HG02763 (cell line): Measurements from ENCODE around the gene FITM1.

Source experiments
- ATAC-seq: cut with Tn5 transposase; IDR thresholded peaks from one replicate; pipeline ENCODE4 v1.9.1; 2021; ENCODE audit warnings: mild to moderate bottlenecking, moderate library complexity; ENCODE audit not compliant: unreplicated experiment

The FITM1 gene, protein sequence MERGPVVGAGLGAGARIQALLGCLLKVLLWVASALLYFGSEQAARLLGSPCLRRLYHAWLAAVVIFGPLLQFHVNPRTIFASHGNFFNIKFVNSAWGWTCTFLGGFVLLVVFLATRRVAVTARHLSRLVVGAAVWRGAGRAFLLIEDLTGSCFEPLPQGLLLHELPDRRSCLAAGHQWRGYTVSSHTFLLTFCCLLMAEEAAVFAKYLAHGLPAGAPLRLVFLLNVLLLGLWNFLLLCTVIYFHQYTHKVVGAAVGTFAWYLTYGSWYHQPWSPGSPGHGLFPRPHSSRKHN

DNA sequence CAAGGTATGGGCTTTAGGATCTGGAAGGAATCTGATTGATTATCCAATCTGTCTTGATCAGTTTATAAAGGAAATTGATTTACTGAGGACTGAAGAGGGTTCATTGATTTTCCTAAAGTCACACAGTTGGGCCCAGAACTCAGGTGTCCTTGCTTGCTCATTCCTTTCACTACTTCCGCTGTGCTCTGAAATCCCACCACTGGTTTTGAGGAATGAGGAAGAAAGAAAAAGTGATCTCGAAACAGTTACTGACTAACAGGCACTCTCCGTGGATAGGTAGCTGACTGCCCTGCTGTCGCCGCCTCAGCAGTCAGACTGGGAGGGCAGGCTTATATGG lies at the start of gene FITM1:
Gene FITM1 (plus strand): TSS at position 280 of the 337 bp plus-strand sequence. CDS start 905 bp downstream, outside the sequence.
- ATAC-seq = no peak

DNA sequence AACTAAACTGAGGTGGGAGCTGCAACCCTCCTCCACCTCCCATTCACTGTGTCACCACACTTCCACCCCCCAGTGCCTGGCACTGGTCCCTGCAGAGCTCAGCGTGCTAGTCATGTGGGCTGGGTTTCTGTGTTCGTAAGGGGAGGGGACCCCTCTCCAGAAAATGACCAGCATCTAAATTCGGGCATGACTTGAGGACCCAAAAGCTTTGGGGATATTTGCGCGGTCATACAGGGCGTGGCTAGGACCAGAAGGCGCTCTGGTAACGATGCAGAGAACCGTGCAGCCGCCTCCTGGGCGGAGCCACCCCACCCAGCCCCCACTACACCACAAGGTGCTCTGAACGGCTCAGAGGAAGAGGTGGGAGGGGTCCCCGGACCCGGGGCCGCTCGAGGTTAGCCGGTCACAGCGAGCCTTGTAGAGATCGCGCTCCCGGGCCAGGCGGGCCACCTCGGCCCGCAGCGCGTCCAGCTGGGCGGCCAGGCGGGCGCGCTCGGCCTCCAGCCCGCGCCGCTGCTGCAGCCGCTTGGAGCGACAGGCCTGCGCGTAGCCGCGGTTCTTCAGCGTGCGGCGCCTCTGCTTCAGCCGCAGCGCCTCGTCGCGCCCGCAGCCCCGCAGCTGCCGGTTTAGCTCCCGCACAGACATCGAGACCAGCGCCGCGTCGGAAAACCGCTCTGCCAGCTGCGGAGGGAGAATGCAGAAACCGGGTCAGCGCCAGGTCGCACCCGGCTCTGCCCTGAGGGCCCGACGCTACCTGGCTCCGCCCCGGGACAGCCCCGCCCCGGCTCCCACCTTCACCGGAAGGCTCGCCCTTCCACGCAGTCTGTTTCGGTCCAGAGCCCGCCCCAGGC lies 49.3 kb upstream of the FITM1 start:
- ATAC-seq = peak; percentile 89

DNA sequence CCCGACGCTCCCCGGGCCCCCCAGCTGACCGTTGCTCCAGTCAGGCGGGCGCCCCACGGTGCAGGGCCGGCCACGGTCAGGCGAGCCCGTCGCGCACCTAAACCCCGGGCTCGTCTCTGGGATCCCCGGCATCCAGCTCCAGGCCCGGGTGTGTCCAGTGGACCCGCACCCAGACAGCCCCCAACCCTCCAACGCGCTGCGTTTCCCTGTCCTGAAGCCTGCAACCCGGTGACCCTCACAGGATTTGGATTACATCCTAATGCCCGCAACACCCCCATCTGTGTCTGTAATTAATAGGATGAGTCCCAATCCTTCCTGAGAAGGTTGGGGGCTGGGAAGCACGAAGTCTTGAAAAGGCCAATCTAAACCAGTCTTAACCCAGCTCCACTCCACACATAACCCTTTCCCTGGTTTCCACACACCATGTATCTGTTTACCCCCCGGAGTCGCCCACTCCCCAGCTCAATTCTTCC lies 48.7 kb upstream of the FITM1 start:
- ATAC-seq = no peak

DNA sequence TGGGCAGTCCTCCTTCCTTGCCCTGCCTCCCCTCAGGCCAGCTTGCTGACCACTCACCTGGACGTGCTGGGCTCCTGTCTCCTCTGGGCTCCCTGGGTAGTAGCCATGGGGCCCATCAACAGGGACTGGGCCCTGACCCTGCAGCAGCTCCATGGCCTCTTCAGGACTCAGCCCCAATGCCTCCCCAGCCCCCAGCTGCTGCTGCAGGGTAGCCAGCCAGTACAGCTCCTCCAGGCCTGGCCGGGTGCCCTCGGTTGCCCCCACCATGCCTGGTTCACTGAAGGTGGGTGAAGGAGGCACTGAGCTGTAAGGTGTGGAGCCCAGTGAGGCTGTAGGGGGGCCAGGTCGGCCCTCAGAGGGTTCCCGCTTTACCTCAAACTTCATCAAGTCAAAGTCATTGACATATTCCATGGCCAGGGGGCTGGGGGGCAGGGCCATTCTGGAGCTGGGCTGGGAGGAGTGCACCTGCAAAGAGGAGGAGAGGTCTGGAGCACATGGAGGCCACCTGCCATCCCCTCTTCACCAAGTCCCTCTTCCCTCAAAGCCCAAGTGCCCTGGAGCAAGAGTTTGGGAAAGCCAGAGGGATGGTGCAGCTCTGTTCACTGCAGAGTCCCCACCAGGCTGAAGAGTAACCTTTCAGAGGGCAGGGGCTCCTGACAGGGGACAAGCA lies 47.9 kb upstream of the FITM1 start:
- no peak for ATAC-seq

DNA sequence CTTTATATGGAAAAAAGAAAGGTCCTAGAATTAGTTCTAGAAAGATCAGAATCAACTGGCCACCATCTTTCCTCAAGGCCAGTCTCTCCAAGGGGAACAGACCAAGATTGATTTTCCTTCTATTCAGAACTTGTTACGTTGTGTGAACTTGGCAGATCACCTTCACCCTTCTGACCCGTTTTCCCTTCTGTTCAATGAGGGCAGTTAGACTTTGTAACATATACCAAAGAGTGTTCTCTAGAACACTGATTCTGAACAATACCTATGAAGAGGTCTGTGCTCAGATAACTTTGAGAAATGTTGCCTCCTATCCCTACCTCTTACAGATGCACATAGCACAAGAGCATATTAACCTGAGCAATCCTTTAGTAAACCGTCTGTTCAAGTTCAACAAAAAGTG lies 47.0 kb upstream of the FITM1 start:
- no peak for ATAC-seq

DNA sequence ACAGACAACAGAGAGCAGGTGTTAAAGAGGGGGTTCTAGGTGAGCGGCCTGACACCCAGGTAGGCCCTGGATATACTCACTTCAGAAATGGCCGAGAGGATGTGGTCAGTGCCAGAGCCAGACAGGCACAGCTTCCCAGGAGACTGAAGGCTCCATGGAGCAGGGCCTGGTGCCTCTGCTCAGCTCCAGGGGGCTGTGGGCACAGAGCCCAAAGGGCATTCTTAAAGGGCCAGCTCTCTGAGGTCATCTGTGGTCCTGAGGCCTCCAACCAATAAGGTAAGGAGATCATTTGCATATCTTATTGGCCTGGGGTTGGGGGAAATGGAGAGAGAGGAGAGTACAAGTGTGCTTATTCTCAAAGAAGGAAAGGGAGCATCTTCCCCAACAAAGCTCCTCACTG lies 46.0 kb upstream of the FITM1 start:
- ATAC-seq = no peak

DNA sequence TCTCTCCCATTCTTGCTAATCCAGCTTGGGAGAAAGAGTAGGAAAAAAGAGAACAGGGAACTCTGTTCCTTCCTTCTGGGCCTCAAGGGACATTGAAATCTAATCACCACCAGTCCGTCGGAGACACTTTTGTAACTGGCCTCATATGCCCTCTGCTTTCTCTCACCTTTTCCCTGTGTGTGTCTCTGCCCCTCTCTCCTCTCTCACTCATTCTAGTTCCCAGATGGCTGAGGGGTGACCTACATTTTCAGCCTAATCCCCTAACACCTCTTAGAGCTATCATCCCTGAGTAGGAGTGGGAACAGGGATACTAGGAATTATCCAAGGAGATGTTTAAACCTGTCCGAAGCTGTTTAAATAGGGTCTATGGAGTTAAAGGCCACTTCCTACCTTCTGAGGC lies 45.2 kb upstream of the FITM1 start:
- ATAC-seq = no peak

DNA sequence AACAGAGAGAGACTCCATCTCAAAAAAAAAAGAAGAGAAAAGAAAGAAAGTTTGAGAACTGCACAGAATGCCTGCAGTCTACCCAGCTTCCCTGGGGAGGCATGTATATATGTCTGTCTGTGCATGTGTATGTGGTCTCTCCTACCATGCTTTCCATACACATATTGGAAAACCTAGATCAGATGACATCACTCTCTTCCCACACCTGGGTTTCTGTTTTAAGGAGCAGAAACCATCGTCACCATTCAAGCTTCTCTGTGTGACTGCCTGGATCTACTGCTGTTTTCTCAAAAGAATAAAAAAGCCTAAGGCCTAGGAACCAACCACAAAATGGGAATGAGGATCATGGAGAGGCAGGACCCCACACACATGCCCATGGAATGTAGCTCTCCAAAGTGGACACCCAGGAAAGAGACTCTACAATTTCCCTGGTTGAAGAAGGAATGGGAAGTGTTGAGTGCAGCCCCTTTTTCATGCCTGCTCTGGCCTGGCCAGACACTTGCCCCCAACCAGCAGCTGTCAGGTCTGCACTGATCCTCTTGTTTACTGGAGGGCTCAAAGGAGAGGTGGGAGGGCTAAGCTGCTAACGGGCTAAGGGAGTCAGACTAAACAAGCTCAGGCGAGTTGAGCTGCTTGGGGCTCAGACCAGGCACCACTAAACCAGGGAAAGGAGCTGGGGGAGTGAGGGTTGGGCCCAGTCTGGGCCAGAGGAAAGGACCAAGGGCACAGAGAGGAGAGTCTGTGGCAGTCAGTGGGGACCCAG lies 44.1 kb upstream of the FITM1 start:
- no peak for ATAC-seq

DNA sequence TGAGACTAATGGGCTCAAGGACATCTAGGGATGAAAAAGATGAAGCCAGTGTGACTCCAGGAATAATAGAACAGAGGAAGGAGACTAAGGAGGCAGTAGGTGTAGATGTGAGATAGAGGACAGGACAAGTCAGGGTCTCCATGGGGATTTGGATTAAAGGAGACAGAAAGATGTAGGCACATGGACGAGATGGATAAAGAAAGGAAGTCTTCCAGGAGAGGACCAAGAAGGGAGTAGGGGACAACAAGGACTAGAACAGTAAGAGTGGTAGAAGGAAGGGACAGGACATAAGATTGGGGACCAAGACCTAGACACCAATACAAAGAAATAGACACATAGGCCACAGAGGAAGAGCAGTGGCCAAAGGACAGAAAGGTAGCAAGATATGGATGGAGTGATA lies 43.5 kb upstream of the FITM1 start:
- ATAC-seq = no peak

DNA sequence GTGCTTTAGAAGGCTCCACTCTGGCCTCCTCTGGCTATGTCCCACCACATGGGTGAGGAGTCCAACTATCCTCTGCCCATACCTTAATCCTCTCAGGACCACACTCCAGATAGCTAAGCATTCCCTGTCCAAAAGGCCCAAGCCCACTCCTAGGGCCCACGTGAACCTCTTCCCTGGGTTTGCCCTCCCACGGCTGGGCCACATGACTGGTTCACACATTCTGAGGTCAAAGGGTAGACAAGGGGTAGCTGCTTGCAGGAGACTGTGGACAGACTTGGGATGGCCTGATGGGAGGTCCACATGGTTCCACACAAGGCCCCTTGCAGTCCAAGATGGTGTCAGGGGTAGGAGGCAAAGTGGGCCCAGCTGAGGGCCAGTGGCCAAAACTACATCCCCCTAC lies 42.4 kb upstream of the FITM1 start:
- ATAC-seq = no peak

DNA sequence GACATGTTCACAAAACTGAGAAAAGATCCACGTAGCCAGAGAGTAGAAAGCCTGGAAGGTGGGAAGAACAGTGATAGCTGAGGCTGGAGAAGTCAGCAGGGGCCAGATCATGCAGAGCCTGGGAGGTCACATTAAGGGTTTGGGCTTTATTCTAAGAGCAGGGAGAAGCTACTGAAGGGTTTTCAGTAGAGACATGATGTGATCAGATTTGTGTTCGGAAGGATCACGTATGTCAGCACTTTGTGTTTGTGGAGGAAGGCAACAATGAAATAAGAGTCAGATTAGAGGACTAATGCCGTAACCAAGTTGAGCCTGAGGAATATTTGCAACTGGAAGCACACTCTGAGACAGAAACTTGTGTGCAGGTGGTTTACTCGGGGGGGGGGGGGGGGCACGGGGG lies 40.6 kb upstream of the FITM1 start:
- no peak for ATAC-seq

DNA sequence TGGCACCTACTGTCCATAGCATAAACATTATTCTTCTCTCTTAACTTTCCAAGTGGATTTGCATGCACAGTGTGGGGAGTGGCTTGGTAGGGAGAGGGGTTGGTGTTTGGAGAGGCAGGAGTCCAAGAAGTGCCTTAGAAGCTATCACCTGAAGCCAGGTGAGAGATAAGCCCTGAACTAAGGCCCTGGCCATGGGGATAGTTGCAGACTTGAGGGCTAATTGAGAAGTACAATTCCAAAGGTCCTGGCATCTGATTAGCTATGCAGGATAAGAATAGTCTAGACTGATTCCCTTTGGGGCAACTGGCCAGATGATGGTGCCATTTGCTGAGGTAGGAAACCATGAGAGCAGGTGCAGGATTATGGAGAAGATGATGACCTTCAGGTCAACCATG lies 38.4 kb upstream of the FITM1 start:
- no peak for ATAC-seq

DNA sequence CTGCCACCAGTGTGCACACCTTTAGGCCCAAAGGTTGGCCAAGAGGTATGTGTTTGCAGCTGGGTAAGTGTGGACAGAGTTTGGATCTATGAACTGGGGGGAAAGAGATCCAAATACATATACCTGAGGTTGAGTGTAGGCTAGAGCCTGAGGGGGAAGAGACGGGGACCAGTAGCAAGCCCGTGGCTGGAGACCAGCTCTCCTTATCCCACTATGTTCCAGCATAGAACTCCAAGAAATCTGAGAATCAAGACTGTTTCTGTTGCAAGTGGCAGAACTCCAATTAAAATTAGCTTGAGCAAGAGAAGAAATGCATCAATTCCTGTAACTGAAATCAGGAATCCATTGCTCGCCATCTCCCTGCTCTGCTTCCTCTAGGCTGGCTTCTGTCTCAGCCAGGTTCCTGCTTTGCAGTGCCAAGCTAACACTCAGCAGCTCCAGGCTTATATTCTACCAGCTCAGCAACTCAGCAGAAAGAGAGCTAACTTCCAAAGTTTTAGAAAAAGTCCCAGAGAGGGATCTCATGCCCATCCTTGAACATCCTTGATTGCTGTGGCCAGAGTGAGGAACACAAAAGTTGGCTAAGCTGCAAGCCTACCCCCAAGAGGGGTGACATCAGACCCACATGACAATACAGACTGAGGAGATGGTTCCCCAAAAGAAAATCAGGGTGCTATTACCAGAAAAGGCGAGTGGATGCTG lies 37.8 kb upstream of the FITM1 start:
- ATAC-seq = no peak

DNA sequence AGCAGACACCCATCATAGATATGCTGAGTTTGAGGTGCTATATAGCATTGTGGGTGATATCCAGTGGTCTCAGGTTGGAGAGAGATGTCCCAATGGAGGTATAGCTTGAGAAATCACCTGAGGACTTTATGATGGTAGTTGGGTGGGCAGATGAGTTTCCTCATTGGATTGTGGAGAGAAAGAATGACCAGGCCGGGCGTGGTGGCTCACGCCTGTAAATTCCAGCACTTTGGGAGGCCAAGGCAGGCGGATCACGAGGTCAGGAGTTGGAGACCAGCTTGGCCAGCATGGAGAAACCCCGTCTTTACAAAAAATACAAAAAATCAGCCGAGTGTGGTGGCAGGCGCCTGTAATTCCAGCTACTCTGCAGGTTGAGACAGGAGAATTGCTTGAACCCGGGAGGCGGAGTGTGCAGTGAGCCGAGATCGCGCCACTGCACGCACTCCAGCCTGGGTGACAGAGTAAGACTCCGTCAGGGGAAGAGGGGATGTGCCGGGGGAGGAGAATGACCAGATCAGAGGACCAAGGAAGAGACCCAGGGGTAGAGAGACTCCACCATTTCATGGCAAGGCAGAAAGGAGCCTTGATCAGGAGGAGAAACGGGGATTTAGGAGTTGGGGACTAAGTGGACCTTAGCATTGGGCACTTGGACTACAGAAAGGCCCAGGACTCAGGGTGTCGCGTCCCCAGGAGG lies 37.1 kb upstream of the FITM1 start:
- ATAC-seq = no peak

DNA sequence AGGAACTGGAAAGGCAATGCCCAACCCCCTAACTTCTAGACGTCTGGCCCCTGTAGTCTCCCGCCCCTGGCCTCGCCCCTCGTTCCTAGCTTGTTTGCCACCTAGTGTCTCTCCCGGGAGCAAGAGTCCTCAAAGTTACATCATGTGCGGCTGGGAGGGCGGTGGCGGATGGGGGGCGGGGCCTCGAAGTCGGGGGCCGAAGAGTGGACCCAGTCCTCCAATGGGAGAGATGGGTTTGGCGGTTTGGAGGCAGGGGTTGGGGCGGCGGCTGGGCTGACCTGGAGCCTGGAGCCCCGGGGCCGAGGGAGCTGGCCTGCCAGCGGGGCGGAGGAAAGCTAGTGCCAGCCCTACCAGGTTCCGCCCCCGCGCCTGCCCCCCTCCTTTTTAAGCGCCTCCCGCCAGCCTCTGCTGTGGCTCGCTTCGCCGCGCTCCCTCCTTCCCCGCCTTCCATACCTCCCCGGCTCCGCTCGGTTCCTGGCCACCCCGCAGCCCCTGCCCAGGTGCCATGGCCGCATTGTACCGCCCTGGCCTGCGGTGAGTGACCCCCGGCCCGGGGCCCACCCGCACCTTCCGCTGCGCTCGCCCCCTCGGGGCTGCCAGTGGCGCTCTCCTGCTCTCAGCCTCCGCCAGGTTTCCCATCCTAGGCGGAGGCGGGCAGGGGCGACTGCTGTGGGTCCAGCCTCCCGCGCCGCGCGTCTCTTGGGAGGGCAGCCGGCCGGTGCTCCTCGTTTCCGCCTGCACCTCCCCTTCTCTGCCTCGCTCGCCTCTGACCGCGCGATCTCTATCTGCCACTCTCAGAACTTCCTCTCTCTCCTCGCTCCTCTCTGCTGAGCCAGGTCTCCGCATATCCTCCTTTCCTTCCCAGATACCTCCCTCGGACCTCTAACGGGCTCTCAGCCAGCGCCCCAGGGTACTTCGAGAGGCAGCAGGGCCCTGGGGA lies 36.3 kb upstream of the FITM1 start, which contains the start of gene PCK2:
Gene PCK2 (plus strand): TSS at position 411 of the 940 bp plus-strand sequence. CDS start 95 bp downstream, at position 506.
- ATAC-seq = peak; percentile 55

DNA sequence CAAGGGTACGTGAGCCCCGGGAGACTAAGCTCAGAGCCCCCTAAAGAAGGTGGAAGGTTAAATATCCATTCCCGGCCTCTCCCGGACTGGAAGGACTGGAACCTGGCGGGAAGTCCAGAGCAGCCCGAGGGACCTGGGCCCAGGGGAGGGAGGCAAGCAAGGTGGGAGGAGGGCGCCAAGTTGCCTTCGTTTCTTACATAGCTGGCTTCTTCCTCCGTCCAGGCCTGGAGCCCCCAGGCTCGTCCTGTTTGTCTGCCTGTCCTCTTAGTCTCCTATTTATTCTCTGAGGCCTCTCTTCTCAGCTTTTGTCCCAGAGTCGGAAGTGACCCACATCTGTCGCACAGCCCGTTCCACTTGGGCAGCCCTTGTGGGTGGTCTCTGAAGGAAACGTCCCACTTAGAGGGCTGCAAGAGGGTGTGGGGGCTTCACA lies 35.6 kb upstream of the FITM1 start:
- ATAC-seq = no peak

DNA sequence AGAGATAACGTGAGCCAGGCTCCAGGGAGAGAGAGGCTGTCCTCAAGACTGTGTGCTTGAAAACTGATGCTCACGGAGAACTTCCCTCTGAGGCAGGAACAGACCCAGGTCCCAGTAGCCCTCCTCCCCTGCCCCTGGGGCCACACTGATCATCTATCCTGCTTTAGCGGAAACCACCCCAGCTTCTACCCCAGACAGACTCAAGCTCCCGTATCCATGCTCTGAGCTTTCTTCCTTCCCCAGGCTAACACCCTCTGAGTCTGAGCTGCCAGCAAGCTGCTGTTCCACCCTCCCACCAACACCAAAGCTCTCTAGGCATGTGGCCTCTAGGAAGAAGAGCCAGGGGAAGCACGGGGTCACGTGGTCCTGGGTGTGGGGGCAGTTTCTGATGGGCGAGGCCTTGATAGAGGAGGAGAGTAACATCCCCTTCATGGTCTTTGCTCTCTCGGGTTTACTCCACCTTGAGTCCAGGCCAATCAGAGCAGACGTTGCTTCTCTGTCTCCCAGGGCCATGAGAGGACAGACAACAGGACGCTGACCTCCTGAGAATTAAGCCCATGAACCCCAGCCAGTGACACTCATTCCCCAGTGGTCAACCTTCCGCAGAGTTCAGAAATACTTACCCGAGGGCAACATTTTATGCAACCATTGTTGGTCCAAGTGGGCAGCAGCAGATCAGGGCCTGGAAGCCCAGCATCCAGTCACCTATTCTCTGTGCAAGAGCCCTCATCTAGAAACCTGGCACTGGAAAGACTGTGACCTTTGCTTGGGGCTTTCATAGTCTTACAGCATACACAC lies 35.0 kb upstream of the FITM1 start:
- ATAC-seq = peak; percentile 59
